GM18499 (cell line): ENCODE results near the gene IER2.
"Not testable (repeated sequence)": the region's sequence is repeated elsewhere in the genome, so short reads cannot be mapped to it uniquely, and the experiment has no call there.

Source experiments
- ATAC-seq: cut with Tn5 transposase; IDR thresholded peaks from one replicate; pipeline ENCODE4 v1.9.1; 2021; ENCODE audit warnings: moderate number of reproducible peaks; ENCODE audit not compliant: insufficient read depth, unreplicated experiment

IER2 gene

DNA sequence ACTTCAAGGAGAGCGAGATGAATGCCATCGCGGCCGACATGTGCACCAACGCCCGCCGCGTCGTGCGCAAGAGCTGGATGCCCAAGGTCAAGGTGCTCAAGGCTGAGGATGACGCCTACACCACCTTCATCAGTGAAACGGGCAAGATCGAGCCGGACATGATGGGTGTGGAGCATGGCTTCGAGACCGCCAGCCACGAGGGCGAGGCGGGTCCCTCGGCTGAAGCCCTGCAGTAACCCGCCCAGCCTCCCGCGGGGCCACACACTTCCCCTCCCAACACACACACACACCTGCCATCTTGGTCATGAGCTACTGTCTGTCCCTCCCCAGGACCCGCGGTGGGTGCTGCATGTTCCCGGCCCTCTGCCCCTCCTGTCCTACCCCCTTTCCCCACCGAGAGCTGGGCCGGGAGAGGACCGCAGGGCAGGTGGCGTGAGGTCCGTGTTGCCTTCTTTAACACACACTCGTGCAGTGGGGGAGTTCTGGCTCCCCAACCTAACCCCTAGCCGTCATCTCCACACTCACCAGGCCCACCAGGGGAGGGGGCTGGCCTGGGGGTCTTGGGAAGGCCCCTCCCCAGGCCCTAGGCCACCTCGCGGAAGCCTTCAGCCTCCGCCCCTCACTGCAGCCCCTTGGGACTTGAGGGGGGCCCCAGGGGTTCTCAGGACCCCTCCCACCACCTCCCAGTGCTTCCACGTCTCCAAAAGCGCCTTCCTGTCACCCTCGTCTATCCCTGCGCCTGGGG, 11.9 kb upstream of the IER2 start:
- ATAC-seq, result no peak

DNA sequence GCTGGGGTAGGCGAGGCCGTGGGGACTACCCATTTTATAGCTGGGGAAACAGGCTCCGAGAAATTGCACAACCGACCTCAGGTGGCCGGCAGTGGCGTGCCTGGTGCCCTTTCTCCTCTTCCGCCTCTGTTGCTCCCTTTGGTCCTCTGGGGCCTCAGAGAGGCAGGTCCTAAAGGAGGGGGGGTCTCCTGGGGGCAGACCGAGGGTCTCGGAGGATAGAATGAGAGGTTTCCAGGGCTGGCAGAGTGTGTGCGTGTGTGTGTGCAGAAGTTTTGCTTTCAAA, 11.4 kb upstream of the IER2 start:
- no peak for ATAC-seq

DNA sequence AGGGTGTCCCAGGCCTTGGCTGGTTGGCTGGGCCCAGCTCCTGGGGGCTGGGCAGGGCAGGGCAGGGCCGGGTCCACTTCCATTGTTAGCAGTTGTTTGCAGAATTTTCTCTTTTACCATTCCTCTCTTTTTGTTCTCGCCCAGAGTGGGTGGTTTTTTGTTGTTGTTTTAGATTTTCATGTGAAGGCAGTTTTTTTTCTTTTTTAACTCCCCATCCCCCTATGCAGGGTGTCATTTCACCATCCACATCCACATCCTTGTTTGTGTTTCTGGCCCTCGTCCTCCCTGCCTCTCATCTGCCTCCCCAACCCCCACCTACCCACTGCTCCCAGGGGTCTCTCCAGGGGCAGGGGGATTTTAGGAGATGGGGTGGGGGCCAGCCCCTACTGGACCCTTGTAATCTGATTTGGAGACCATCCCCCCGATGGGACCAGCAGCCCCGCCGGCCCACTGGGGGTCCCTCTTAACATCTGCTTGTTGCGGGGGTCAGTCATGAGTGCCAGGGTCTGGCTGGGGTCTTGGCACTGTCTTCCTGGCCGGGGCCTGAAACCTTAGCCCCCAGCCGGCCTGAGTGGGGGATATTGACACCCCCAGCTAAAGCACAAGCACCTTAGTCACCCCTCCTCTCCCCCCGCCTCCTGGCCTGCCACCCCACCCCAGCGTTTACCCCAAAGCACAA, 10.4 kb upstream of the IER2 start:
- ATAC-seq, result no peak

DNA sequence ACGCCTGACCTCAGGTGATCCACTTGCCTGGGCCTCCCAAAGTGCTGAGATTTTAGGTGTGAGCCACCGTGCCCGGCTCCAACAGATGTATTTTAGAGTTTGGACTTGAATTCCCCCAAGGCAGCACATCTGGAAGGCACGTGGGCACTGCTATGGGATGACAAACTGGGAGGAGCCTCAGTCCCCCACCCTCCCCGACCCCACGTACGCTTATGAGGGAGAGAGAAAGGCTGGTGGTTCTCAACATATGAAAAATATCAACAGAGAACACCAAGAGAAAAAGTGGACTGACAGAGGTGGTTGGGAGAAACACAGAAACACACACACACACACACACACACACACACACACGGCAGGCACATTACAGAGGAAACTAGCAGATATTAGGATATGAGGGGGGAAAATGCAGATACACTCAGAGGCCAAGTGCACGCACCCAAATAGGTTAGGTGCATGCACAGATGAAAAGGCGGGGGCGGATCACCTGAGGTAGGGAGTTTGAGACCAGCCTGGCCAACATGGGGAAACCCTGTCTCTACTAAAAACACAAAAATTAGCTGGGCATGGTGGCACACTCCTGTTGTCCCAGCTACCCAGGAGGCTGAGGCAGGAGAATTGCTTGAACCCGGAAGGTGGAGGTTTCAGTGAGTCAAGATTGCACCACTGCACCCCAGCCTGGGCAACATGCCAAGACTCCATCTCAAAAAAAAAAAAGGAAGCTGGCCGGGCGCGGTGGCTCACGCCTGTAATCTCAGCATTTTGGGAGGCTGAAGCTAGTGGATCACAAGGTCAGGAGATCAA, 3.2 kb upstream of the IER2 start:
- no peak for ATAC-seq

DNA sequence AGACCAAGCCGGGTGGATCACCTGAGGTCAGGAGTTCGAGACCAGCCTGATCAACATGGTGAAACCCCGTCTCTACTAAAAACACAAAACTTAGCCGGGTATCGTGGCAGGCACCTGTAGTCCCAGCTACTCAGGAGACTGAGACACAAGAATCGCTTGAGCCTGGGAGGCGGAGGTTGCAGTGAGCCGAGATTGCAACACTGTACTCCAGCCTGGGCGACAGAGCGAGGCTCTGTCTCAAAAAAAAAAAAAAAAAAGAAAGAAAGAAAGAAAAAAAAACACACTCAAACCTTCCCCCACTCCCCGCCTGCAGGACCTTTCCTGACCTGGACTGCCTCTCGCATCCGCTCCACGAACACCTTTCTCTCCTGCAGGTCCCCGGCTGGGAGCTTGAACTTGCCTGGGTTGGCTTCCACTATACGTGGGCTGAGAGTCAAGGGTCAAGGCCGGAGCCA, 1.0 kb upstream of the IER2 start:
- not testable (repeated sequence) for ATAC-seq

DNA sequence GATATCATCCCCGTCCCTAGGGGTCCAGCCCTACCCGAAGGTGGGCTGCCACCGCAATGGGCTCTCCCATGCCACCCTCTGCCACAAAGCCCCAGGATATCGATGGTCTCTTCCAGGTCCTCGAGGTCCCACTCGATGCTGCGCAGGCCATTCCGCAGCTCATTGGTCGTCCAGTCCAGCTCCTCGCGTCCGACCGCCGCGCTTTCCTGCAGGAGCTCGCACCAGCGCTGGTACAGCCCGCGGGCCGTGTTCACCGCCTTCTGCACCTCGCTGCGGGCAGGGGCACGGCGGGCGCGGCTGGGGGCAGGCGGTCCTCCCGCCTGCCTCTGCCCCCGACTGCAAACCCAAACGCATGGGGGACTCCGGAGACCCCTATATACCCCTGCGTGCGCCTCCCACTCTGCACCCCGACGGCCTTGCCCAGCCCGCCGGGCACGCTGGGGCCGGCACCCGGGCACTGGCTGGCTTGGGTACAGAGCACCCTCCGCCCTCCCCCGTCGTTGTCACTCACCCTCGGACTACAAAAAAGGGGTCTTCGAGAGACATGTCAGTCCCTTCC, 504 bp upstream of the IER2 start:
- no peak for ATAC-seq

DNA sequence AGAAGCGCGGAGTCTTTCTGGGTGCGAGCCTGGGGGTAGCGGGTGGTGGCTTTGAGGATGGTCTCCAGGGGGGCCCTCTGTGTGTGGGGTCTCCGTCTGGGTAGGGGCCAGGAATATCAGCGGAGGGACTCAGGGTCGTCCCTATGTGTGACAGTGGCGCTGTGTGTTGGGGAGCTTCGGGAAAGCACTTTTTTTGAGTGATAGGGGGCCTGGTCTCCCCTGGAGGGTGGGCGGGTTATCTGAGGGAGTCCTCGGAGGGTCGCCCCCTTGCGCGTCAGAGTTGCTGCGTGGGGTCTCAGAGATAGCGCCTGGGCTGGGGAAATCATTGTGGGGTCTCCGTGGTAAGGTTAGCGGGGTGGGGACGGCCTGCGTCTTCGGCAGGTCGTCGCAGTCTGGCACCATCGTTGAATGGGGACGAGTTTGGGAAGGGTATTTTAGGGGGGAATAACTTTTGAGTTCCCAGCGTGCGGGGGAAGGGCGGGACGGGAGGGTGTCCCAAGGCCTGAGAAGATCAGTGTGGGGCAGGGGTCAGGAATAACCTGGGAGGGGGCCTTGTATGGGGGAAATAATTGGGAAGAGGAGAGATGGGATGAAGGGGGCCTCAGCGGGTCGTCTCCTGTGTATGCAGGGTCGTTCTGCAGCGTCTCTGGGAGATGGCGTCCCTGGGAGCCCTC, 857 bp downstream of the IER2 start:
- ATAC-seq, result no peak

DNA sequence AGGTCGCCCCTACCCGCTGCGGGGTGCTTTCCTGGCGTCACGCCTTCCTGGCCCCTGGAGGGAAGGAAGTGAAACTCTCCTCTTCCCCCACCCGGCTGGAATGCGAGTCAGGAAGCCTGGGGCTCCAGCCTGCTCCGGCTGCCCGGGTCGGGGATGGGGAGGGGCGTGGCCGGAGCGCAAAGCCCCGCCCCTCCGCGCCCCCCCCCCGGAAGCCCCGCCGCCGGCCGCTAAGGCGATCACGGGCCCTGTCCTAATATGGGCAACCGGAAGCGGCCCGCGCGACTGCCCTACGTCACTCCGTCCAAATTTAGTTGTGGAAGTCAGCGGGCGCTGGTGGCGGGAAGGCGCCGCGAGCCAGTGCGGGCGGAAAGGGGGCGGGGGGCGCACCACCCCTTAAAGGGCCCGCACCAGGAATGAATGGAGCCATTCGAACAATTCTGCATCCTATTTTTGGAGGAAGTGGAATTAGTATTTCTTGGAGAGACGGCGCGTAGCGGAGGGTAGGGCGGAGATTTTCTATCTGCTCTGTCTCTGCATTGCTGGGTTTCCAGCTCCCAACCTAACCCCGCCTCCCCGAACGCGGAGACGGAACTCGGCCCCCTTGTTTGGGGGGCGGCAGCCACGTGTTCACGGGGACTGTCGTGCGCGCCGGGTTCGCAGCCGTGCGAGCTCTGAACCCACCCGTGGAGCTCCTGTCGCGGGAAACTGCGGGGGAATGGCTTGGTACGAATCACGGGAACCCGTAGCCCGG, 1.6 kb downstream of the IER2 start:
- no peak for ATAC-seq

DNA sequence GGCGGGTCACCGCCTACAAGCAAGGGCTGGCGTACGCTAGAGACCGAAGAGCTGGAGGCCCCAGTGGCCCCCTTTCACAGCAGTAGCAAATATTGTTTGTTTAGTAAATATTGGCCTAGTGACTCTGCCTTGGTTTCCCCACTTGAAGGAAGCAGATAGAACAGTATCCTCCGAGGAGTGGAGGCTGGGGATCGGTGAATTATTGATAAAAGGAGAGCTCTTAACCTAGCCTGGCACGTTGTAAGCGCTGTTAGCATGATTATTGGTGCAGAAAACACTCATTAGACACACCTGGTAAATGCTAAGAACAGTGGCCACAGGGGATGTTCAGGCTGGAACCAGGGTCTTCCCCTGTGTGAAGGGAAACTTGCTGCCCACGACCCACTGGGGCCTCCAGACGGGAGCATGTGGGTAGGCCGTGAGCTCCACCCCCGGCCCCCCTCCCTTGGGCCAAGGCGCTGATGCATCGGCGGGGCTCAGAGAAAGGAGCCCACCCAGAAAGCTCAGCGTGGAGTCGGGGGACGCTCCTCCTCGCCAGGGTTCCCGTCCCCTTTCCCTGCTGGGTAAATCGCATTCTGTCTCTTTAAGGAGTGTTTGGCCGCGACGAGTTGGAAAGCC, 2.3 kb downstream of the IER2 start:
- ATAC-seq, result no peak

DNA sequence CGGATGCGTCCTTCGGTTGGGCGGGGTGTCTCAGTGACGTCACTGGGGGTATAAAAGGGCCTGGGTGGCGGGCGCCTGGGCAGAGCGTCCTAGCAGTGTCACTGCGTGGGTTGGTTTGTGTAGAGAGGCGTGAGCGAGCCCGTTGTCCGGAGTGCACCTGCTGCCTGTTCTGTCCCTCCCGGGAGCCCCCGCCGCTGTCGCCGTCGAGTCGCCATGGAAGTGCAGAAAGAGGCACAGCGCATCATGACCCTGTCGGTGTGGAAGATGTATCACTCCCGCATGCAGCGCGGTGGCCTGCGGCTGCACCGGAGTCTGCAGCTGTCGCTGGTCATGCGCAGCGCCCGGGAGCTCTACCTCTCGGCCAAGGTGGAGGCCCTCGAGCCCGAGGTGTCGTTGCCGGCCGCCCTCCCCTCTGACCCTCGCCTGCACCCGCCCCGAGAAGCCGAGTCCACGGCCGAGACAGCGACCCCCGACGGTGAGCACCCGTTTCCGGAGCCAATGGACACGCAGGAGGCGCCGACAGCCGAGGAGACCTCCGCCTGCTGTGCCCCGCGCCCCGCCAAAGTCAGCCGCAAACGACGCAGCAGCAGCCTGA, 2.9 kb downstream of the IER2 start:
- ATAC-seq, result no peak

DNA sequence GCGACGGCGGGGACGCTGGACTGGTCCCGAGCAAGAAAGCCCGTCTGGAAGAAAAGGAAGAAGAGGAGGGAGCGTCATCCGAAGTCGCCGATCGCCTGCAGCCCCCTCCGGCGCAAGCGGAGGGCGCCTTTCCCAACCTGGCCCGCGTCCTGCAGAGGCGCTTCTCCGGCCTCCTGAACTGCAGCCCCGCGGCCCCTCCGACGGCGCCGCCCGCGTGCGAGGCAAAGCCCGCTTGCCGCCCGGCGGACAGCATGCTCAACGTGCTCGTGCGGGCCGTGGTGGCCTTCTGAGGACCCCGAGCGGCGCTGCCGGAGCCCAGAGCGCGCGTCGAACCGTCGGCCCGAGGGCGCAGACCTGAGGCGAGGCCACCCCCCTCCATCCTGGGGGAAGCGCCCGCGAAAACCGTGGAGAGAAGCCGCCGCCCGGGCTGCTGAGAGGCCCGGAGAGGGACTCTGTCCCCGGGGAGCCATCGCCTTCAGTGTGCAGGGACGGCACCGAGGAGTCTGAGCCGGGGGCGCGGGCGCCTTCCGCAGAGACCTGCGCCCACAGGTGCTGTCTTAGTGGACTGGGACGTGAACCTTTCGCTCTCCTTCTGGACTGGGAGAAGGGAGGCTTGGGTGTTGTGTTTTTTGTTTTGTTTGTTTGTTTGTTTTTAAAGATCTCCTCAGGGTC, 3.5 kb downstream of the IER2 start:
- no peak for ATAC-seq

DNA sequence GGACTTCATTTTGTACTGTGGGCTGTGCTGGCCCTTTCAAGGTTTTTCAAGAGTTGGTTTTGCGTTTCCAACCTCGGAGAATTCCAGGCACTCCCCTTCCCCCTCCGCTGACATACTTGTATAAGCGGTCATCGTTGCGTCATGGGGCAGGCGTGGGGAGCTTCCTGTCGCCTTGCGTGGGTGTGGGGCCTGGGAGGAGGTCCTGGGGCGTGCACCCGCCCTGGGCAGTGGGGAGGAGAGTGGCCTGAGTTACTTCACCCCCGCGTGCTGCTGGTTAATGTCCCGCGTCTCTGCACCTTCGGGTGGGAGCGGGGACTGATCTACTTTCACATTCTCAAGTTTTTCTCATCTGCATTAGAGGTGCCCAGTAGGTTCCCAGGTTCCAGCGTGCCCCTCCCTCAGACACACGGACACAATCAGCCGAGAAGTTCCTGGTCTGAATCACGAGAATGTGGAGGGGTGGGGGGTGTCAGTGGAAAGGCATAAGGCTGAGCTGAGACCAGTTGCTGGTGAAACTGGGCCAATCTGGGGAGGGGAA, 4.1 kb downstream of the IER2 start:
- no peak for ATAC-seq

DNA sequence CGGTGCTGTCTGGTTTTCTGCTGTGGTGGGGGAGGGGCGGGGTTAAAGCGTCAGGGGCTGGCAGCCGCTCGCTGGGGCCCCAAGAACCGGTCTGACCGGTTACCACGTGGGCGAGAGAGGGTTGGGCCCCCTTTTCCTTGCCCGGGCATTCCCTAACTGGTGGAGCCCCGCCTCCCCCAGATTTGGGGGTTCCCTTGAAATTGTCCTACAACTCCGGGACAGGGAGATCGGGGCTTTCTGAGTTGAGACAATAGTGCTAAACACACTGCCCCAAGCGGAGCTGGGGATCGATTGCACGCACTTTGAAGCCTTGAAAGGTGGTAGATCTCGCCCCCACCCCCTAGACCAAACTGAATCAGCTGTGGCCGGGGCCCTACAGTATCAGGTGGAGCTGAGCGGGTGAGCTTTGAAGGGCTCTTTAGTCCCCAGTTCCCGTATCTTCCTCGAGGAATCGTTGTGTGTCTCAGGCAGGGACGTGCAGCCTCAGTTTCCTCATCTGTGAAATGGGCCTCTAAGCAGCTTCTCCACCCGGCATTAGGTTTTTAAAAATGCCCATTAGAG, 4.8 kb downstream of the IER2 start:
- ATAC-seq, result no peak

DNA sequence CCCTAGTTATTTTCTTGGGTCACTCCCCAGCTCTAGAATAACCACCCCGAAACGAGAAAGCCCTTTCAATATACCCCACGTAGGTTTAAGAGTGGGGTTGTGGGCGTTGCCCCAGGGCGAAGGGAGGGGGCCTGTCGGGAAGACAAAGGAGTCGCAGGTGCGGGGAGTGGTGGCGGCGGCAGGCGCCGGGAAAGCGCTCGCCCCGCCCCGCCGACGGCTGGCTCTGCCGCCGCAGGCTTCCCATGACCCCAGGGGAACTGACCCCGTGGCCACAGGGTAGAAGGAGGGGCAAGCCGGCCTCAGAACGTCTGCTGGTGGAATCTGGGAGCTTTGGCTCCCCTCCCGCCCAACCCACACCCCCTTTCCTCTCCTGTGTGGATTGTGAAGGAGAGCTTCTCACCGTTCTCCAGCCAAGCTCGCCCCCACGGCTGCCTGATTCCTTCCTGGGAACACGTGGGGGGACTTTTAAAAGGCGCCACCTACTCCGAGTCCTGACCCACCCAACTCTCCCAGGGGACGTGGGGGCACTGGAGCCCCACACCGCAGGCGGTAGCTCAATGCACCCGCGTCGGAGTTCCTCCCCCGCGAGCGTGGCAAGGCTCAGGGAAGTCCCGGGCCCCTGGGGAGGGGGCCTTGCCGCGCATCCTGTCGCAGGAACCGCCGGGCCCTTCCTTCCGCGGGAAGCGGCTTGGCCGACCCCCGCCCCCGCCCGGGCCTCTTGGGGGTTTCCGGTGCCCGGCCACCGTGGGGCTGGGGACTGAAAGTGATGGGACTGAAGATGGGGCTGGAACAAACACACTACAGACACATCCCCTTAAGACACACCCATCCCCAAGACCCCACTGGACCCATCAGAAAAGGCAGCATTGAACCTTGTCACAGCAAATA, 5.5 kb downstream of the IER2 start:
- ATAC-seq, result no peak

DNA sequence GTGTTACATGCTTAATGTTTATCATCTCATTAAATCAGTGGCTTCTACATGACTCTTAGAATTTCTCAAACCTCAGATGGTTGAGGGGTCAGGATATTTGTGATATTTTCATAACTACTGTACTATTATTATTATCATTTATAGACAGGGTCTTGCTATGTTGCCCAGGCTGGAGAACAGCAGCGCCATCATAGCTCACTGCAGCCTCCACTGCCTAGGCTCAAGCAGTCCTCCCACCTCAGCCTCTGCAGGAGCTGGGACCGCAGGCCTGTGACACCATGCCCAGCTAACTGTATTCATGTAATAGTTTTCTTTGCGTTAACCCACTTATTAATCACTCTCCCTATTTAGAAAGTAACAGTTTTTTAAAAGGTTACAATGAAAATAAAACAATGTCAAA, 9.5 kb downstream of the IER2 start:
- ATAC-seq, result no peak

DNA sequence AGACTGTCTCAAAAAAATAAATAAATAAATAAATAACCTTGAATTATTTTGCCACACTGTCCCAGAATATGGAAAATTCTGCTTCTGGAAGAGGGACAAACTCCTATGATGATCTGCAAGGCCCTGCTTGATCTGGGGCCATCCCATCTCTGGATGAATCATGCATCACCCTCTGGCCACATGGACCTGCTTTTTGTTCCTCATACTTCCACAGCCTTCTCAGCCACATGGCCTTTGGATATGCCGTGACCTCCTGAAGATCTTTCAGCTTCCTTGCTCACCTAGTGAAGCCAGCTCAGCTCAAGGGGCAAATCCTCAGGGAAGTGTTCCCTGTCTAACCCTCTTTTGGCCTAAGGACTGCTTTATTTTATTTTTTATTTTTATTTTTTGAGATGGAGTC, 10.3 kb downstream of the IER2 start:
- ATAC-seq, result no peak
